Erythroblast (primary cell): ENCODE data around the gene FAM200B.

Source experiments
- GATA1 ChIP-seq: IDR thresholded peaks from 2 replicates; pipeline ENCODE4 v1.6.1; 2011; ENCODE audit warnings: low read depth, mild to moderate bottlenecking, control low read depth, low read length, moderate library complexity
- POLR2A ChIP-seq: IDR thresholded peaks from 2 replicates; pipeline ENCODE4 v1.6.1; 2011; ENCODE audit warnings: mild to moderate bottlenecking, low read length

GRCh38 chr4:15638418-15638817 is 43.2 kb upstream of the FAM200B start:
- TF ChIP-seq POLR2A (no peak), GATA1 (no peak)
